Heart left ventricle (tissue), 13 donors: Measurements from ENCODE around the gene KLK2.

Source experiments
- CTCF ChIP-seq, 12 donors: fragments of 200-600 bp; sonication (generic) in 4 of 12; IDR thresholded peaks; one replicate each; pipeline versions ENCODE4 v1.5.0 to v1.8.0; 2018 to 2022; ENCODE audit warnings: antibody characterized with exemption in 12 of 12, mild to moderate bottlenecking in 5 of 12
- POLR2A ChIP-seq, 2 donors: fragments of 450-650 bp; IDR thresholded peaks; one replicate each; pipeline ENCODE4 v1.6.1; 2017; ENCODE audit warnings: antibody characterized with exemption in 2 of 2, mild to moderate bottlenecking in 2 of 2, moderate library complexity in 2 of 2
- donor health status: ischemic (EF 13 %, LVEDD 7.1; RV severe dilation, severe dysfunction).
- donor health status: DM: no; HTN: yes; CAD: no.
- donor health status: DM: no; HTN: no; CAD: no.
- donor health status: ischemic (EF 25% LVEDD 6.9; RV normal size, moderate dysfunction).
- donor health status: ischemic (EF 25% LVEDD 5.7; RV mildly dilated, moderate dysfunction).
- donor health status: ischemic (EF 35%, LVEDD 5.7; RV mildly dilated, moderate dysfunction).
- donor health status: nonischemic (EF 11% LVEDD 7.7; RV severe dilation, severe dysfunction).
- donor health status: DM: yes; HTN: yes; CAD: no.
- donor health status: PGD.
- donor health status: ischemic (EF 29% LVEDD 5.4; RV normal size, mild dysfunction).
- donor health status: nonischemic (EF 23%, LVEDD 6.1; RV moderate dilation, normal function).

- no peak for TF ChIP-seq POLR2A (IDR thresholded peaks at IDR 0.05)
- peak in 7 of 12 donors; percentile 8 to 28 (median 26) for TF ChIP-seq CTCF (IDR thresholded peaks at IDR 0.05)
These were observed 33.0 kb downstream of the KLK2 start for GRCh38 chr19:50906217-50906616.
